ENCODE results near the gene ZFP64. TPM values are rescaled to one million over a fixed set of nuclear protein-coding genes. Genes with fewer than 3 reads are reported as not detected.

ZFP64 gene
- total RNA-seq, 1 donor from 2014 or later: 3.4 TPM

GRCh38 chr20:52110456-52110855 lies 81.1 kb downstream of the ZFP64 start:
- Histone ChIP-seq H3K9me3 (no peaks in the 10 kb centered on the region), H3K36me3 (no peaks in the 10 kb centered on the region), H3K4me3 (no peak overlapping the region), H3K27ac (no peak overlapping the region), H3K27me3 (peaks cover 2% of the 10 kb centered on the region), H3K4me1 (peaks cover 0 to 5% of the 10 kb centered on the region in 2 donors)
- no peak for TF ChIP-seq CTCF (IDR thresholded peaks at IDR 0.05)
- no peak for DNase-seq (ENCODE audit: low spot score in 2 of 2)
- intact Hi-C loops (cut with DNase I): no loop called here

GRCh38 chr20:52105442-52106422 lies 85.8 kb downstream of the ZFP64 start:
- peaks cover 17% of the 10 kb centered on the region for H3K27me3 ChIP-seq
- H3K4me3 ChIP-seq: peak overlapping the region; percentile 54 to 60
- H3K4me1 ChIP-seq: peaks cover 6 to 19% of the 10 kb centered on the region in 2 donors
- TF ChIP-seq CTCF (IDR thresholded peaks at IDR 0.05): no peak
- intact Hi-C loops (cut with DNase I): no loop called here
- H3K9me3 ChIP-seq: no peaks in the 10 kb centered on the region
- no peak overlapping the region for H3K27ac ChIP-seq
- no peaks in the 10 kb centered on the region for H3K36me3 ChIP-seq
- no peak for DNase-seq (ENCODE audit: low spot score in 2 of 2)

GRCh38 chr20:52104546-52105441 lies 86.8 kb downstream of the ZFP64 start:
- intact Hi-C loops (cut with DNase I): no loop called here
- no peak for TF ChIP-seq CTCF (IDR thresholded peaks at IDR 0.05)
- Histone ChIP-seq H3K27me3 (peaks cover 17% of the 10 kb centered on the region), H3K27ac (no peak overlapping the region), H3K4me3 (peak overlapping the region; percentile 54 to 60), H3K9me3 (no peaks in the 10 kb centered on the region), H3K36me3 (no peaks in the 10 kb centered on the region), H3K4me1 (peaks cover 6 to 19% of the 10 kb centered on the region in 2 donors)
- no peak for DNase-seq (ENCODE audit: low spot score in 2 of 2)

GRCh38 chr20:52103913-52104545 lies 87.5 kb downstream of the ZFP64 start:
- peaks cover 17% of the 10 kb centered on the region for H3K27me3 ChIP-seq
- no peaks in the 10 kb centered on the region for H3K36me3 ChIP-seq
- H3K27ac ChIP-seq: no peak overlapping the region
- peaks cover 6 to 19% of the 10 kb centered on the region in 2 donors for H3K4me1 ChIP-seq
- TF ChIP-seq CTCF (IDR thresholded peaks at IDR 0.05): no peak
- H3K9me3 ChIP-seq: no peaks in the 10 kb centered on the region
- H3K4me3 ChIP-seq: peak overlapping the region; percentile 54 to 60
- intact Hi-C loops (cut with DNase I): no loop called here
- DNase-seq (ENCODE audit: low spot score in 2 of 2): no peak

- no peak for DNase-seq (ENCODE audit: low spot score in 2 of 2)
- Histone ChIP-seq H3K9me3 (no peaks in the 10 kb centered on the region), H3K27ac (no peak overlapping the region), H3K4me1 (peaks cover 6 to 19% of the 10 kb centered on the region in 2 donors), H3K36me3 (no peaks in the 10 kb centered on the region), H3K4me3 (peak overlapping the region in 1 of 2 donors; percentile 54), H3K27me3 (peaks cover 17% of the 10 kb centered on the region)
- intact Hi-C loops (cut with DNase I): no loop called here
- TF ChIP-seq CTCF (IDR thresholded peaks at IDR 0.05): no peak
These were observed 88.2 kb downstream of the ZFP64 start for GRCh38 chr20:52103335-52103912.

All from ascending aorta (tissue), 2 donors.